ENCODE measurements around the gene OLFM2.
"Not testable (repeated sequence)": the region's sequence is repeated elsewhere in the genome, so short reads cannot be mapped to it uniquely, and the experiment has no call there.

The OLFM2 gene

GRCh38 chr19:9828551-9829063 lies 107.7 kb downstream of the OLFM2 start:
- Histone ChIP-seq H3K4me1 (ENCODE audit: insufficient read depth, poor library complexity, severe bottlenecking) (no peaks in the 10 kb centered on the region), H3K4me3 (ENCODE audit: severe bottlenecking) (peak overlapping the region; percentile 72), H3K27ac (ENCODE audit: poor library complexity, severe bottlenecking) (no peak overlapping the region), H3K27me3 (ENCODE audit: insufficient read depth, poor library complexity, severe bottlenecking) (no peaks in the 10 kb centered on the region), H3K9me3 (ENCODE audit: severe bottlenecking) (no peaks in the 10 kb centered on the region), H3K36me3 (ENCODE audit: low read depth) (peaks cover 25% of the 10 kb centered on the region)
- no peak for TF ChIP-seq CTCF (IDR thresholded peaks at IDR 0.05; ENCODE audit: poor library complexity, severe bottlenecking)
- DNase-seq (ENCODE audit: low spot score) (no peak), ATAC-seq (ENCODE audit: low read depth) (no peak)

- Histone ChIP-seq H3K36me3 (ENCODE audit: low read depth) (peaks cover 25% of the 10 kb centered on the region), H3K27ac (ENCODE audit: poor library complexity, severe bottlenecking) (peak within 1 kb of the TSS; percentile 24), H3K27me3 (ENCODE audit: insufficient read depth, poor library complexity, severe bottlenecking) (no peaks in the 10 kb centered on the region), H3K9me3 (ENCODE audit: severe bottlenecking) (no peaks in the 10 kb centered on the region), H3K4me3 (ENCODE audit: severe bottlenecking) (peak within 1 kb of the TSS; percentile 72), H3K4me1 (ENCODE audit: insufficient read depth, poor library complexity, severe bottlenecking) (no peaks in the 10 kb centered on the region)
- no peak for TF ChIP-seq CTCF (IDR thresholded peaks at IDR 0.05; ENCODE audit: poor library complexity, severe bottlenecking)
- peak; percentile 86 for DNase-seq (ENCODE audit: low spot score)
- peak; percentile 94 for ATAC-seq (ENCODE audit: low read depth)
Observed at GRCh38 chr19:9827289-9828238, 108.8 kb downstream of the OLFM2 start, which contains the start of gene UBL5. Gene UBL5 (plus strand): TSS chr19:9827918. CDS start chr19:9828338, 420 bp downstream.

GRCh38 chr19:9823816-9824215 lies 112.5 kb downstream of the OLFM2 start:
- H3K4me3 ChIP-seq (ENCODE audit: severe bottlenecking) = no peak overlapping the region
- H3K27ac ChIP-seq (ENCODE audit: poor library complexity, severe bottlenecking) = no peak overlapping the region
- no peaks in the 10 kb centered on the region for H3K4me1 ChIP-seq (ENCODE audit: insufficient read depth, poor library complexity, severe bottlenecking)
- H3K9me3 ChIP-seq (ENCODE audit: severe bottlenecking) = no peaks in the 10 kb centered on the region
- DNase-seq (ENCODE audit: low spot score) = no peak
- no peak for ATAC-seq (ENCODE audit: low read depth)
- no peaks in the 10 kb centered on the region for H3K27me3 ChIP-seq (ENCODE audit: insufficient read depth, poor library complexity, severe bottlenecking)
- H3K36me3 ChIP-seq (ENCODE audit: low read depth) = peaks cover 8% of the 10 kb centered on the region; the same call in 1 of the 2 replicates
- TF ChIP-seq CTCF (IDR thresholded peaks at IDR 0.05; ENCODE audit: poor library complexity, severe bottlenecking) = no peak

GRCh38 chr19:9820034-9820433 lies 116.3 kb downstream of the OLFM2 start:
- Histone ChIP-seq H3K4me3 (ENCODE audit: severe bottlenecking) (peak overlapping the region; percentile 16), H3K36me3 (ENCODE audit: low read depth) (peaks cover 26% of the 10 kb centered on the region), H3K27ac (ENCODE audit: poor library complexity, severe bottlenecking) (peak overlapping the region; percentile 76)
- H3K27me3 ChIP-seq (ENCODE audit: insufficient read depth, poor library complexity, severe bottlenecking); H3K9me3 ChIP-seq (ENCODE audit: severe bottlenecking); DNase-seq (ENCODE audit: low spot score); H3K4me1 ChIP-seq (ENCODE audit: insufficient read depth, poor library complexity, severe bottlenecking); ATAC-seq (ENCODE audit: low read depth): not testable (repeated sequence)

GRCh38 chr19:9819596-9819909 lies 116.8 kb downstream of the OLFM2 start:
- H3K4me3 ChIP-seq (ENCODE audit: severe bottlenecking) = peak overlapping the region; percentile 16
- no peaks in the 10 kb centered on the region for H3K27me3 ChIP-seq (ENCODE audit: insufficient read depth, poor library complexity, severe bottlenecking)
- H3K9me3 ChIP-seq (ENCODE audit: severe bottlenecking) = no peaks in the 10 kb centered on the region
- peaks cover 6% of the 10 kb centered on the region for H3K4me1 ChIP-seq (ENCODE audit: insufficient read depth, poor library complexity, severe bottlenecking)
- H3K36me3 ChIP-seq (ENCODE audit: low read depth) = peaks cover 30% of the 10 kb centered on the region
- H3K27ac ChIP-seq (ENCODE audit: poor library complexity, severe bottlenecking) = peak overlapping the region; percentile 76
- DNase-seq (ENCODE audit: low spot score) = no peak
- TF ChIP-seq CTCF (IDR thresholded peaks at IDR 0.05; ENCODE audit: poor library complexity, severe bottlenecking) = no peak
- peak; percentile 79 for ATAC-seq (ENCODE audit: low read depth)
